Endothelial cell of umbilical vein (primary cell): ENCODE measurements around the gene ST3GAL4. TPM values are rescaled to one million over a fixed set of nuclear protein-coding genes. Genes with fewer than 3 reads are reported as not detected.
A peak's percentile ranks its signal among the peaks of the same experiment; 100 is the strongest.

Experiments used
- BruUV-seq: library from RNA; stranded (reverse); fragments of 400-500 nt; replicated peaks from 2 replicates; lab custom pipeline; 2021; lab: Mats Ljungman, UMichigan
- CTCF ChIA-PET: fragments of 300-600, 350-600 bp; sonication (Branson Sonifier 250); formaldehyde crosslinking; loops from one replicate; lab custom pipeline; 2021; ENCODE audit warnings: antibody characterized with exemption, inconsistent platforms; lab: Charles Lee
- POLR2A ChIA-PET: fragments of 300-600, 350-600 bp; sonication (Branson Sonifier 250); formaldehyde crosslinking; loops from one replicate; lab custom pipeline; 2021; ENCODE audit warnings: antibody characterized with exemption, inconsistent platforms; lab: Charles Lee
- DNase-seq: peaks from one replicate; pipeline ENCODE4 v3.0.0-alpha.2; 2011; ENCODE audit warnings: low read depth, low spot score
- FAIRE-seq: peaks from 2 replicates; lab custom pipeline; 2011; peaks lifted over from hg19 to GRCh38; lab: Jason Lieb, UNC
- H2AFZ ChIP-seq: 2 replicates; pipeline ENCODE4 v1.6.0; 2012; ENCODE audit warnings: low read depth, low read length, control low read depth, inconsistent platforms
- H3K27ac ChIP-seq: 2 replicates; pipeline ENCODE4 v1.5.1; 2011; ENCODE audit warnings: low read depth, mild to moderate bottlenecking, control low read depth, low read length, moderate library complexity; ENCODE audit not compliant: insufficient read depth
- H3K27me3 ChIP-seq, 2 experiments: 2 replicates each; pipeline versions ENCODE4 v1.6.0 to v1.6.1; 2011; ENCODE audit warnings: low read length in 2 of 2, mixed read lengths in 1 of 2; ENCODE audit not compliant: control insufficient read depth in 2 of 2, insufficient read depth in 2 of 2
- H3K36me3 ChIP-seq, 2 experiments: 2 replicates in 1 of 2; 3 replicates in 1 of 2; pipeline ENCODE4 v1.5.1; 2011; ENCODE audit warnings: low read length in 2 of 2, mild to moderate bottlenecking in 1 of 2, moderate library complexity in 1 of 2; ENCODE audit not compliant: control insufficient read depth in 2 of 2, insufficient read depth in 2 of 2; ENCODE audit errors: extremely low read depth in 1 of 2
- H3K4me1 ChIP-seq: 3 replicates; pipeline ENCODE4 v1.5.1; 2011; ENCODE audit warnings: mild to moderate bottlenecking, low read length; ENCODE audit not compliant: control insufficient read depth, insufficient read depth; ENCODE audit errors: extremely low read depth
- H3K4me2 ChIP-seq: 2 replicates; pipeline ENCODE4 v1.6.1; 2011; ENCODE audit warnings: low read length, control low read depth, mixed read lengths; ENCODE audit not compliant: insufficient read depth
- H3K4me3 ChIP-seq, 3 experiments: fragments of 200-600 bp in 1 of 3; sonication (generic), shearing (Covaris generic) in 1 of 3; replicated peaks in 1 of 3; 2 replicates each; pipeline ENCODE4 v1.5.1; 2011 to 2016; ENCODE audit warnings: control low read depth in 3 of 3, low read length in 3 of 3, mild to moderate bottlenecking in 2 of 3, inconsistent platforms in 1 of 3, low read depth in 1 of 3, moderate library complexity in 1 of 3; ENCODE audit not compliant: insufficient read depth in 1 of 3
- H3K79me2 ChIP-seq: 2 replicates; pipeline ENCODE4 v1.6.0; 2012; ENCODE audit warnings: low read length, inconsistent platforms; ENCODE audit not compliant: control insufficient read depth, insufficient read depth
- H3K9ac ChIP-seq: replicated peaks from 2 replicates; pipeline ENCODE3; 2011; ENCODE audit warnings: low read length, control low read depth; ENCODE audit not compliant: insufficient read depth; ENCODE audit errors: extremely low read depth
- H3K9me1 ChIP-seq: replicated peaks from 3 replicates; pipeline ENCODE4 v1.6.0; 2011; ENCODE audit warnings: mild to moderate bottlenecking, low read length; ENCODE audit not compliant: control insufficient read depth, insufficient read depth; ENCODE audit errors: extremely low read depth
- H3K9me3 ChIP-seq: replicated peaks from 2 replicates; pipeline ENCODE4 v1.5.1; 2012; ENCODE audit warnings: low read length, inconsistent platforms; ENCODE audit not compliant: control insufficient read depth, insufficient read depth
- H4K20me1 ChIP-seq: replicated peaks from 2 replicates; pipeline ENCODE3; 2011; ENCODE audit warnings: mild to moderate bottlenecking, low read length; ENCODE audit not compliant: control insufficient read depth, insufficient read depth; ENCODE audit errors: extremely low read depth
- EZH2 ChIP-seq: IDR thresholded peaks from 2 replicates; pipeline ENCODE4 v1.6.1; 2012; ENCODE audit warnings: borderline replicate concordance, low read depth, mild to moderate bottlenecking, moderate library complexity, low read length, inconsistent platforms; ENCODE audit not compliant: severe bottlenecking
- JUN ChIP-seq: IDR thresholded peaks from 2 replicates; pipeline ENCODE4 v1.6.1; 2011; ENCODE audit warnings: borderline replicate concordance, low read depth; ENCODE audit not compliant: insufficient read length, insufficient read depth
- MAX ChIP-seq: IDR thresholded peaks from 2 replicates; pipeline ENCODE4 v1.6.1; 2011; ENCODE audit not compliant: insufficient read depth, insufficient read length
- POLR2A ChIP-seq: IDR thresholded peaks from 2 replicates; pipeline ENCODE4 v1.6.1; 2012; ENCODE audit warnings: low read depth, mild to moderate bottlenecking, control low read depth, low read length
- POLR2AphosphoS5 ChIP-seq: IDR thresholded peaks from 2 replicates; pipeline ENCODE4 v1.6.1; 2012; ENCODE audit warnings: low read depth, mild to moderate bottlenecking, control low read depth, low read length, moderate library complexity; ENCODE audit not compliant: insufficient read depth
- dilution Hi-C: fragments of 300-500 bp; cut with MboI; formaldehyde crosslinking; loops from one replicate; pipeline ENCODE4 v1.15.0; 2019; ENCODE audit warnings: low sequenced_read_pairs; ENCODE audit not compliant: extremely low pct_ligation_motif_present
- intact Hi-C: fragments of 100-400 bp; cut with micrococcal nuclease; formaldehyde crosslinking; loops from one replicate; pipeline ENCODE4 v1.10.0; 2022
- polyA plus RNA-seq, 4 experiments: library from polyadenylated mRNA; depleted of rRNA in 3 of 4; stranded (reverse) in 3 of 4; unstranded in 1 of 4; fragments of >200 nt; gene quantifications; 2 replicates each; pipeline versions ENCODE4 v1.2.1 to v1.2.3, GENCODE V29; 2011 to 2012; ENCODE audit warnings: missing spikeins in 1 of 4
- total RNA-seq: library from RNA; stranded (reverse); gene quantifications from 2 replicates; pipeline ENCODE4 v1.2.3, GENCODE V29; 2021

ST3GAL4 gene
- total and polyA plus RNA-seq, 2 donors (not counting 3 experiments of a cell fraction or from before 2014, with no cell fraction given) = 17.7 to 19.4 TPM

GRCh38 chr11:126437731-126438130, 82.2 kb downstream of the ST3GAL4 start:
- CTCF ChIA-PET = no interaction called here

GRCh38 chr11:126438272-126438671, 82.8 kb downstream of the ST3GAL4 start:
- intact Hi-C loops = no loop called here
- no peak overlapping the region for H2AFZ ChIP-seq
- BruUV-seq = no TSS peak

More at GRCh38 chr11:126437731-126438130, 82.2 kb downstream of the ST3GAL4 start:
- Histone ChIP-seq H4K20me1 (no peaks in the 10 kb centered on the region), H3K4me1 (no peaks in the 10 kb centered on the region), H3K9me1 (no peaks in the 10 kb centered on the region), H3K9ac (no peak overlapping the region), H2AFZ (no peak overlapping the region), H3K4me2 (no peak overlapping the region), H3K79me2 (no peaks in the 10 kb centered on the region), H3K4me3 (no peak overlapping the region), H3K36me3 (no peaks in the 10 kb centered on the region), H3K9me3 (no peaks in the 10 kb centered on the region), H3K27me3 (no peaks in the 10 kb centered on the region), H3K27ac (no peak overlapping the region)
- POLR2A ChIA-PET = no interaction called here
- dilution Hi-C loops (no loop called here), intact Hi-C loops (no loop called here)
- no TSS peak for BruUV-seq
- TF ChIP-seq EZH2 = no peak
- TF ChIP-seq MAX = peak; percentile 70
- TF ChIP-seq POLR2AphosphoS5 = no peak
- TF ChIP-seq POLR2A = no peak
- FAIRE-seq = no peak
- DNase-seq = no peak

More at GRCh38 chr11:126438272-126438671, 82.8 kb downstream of the ST3GAL4 start:
- H3K9me1 ChIP-seq = no peaks in the 10 kb centered on the region
- H3K9ac ChIP-seq = no peak overlapping the region
- no peaks in the 10 kb centered on the region for H3K79me2 ChIP-seq
- ChIA-PET POLR2A (no interaction called here), CTCF (no interaction called here)
- DNase-seq (no peak), FAIRE-seq (no peak)
- no peak overlapping the region for H3K27ac ChIP-seq
- H3K9me3 ChIP-seq = no peaks in the 10 kb centered on the region
- no peak overlapping the region for H3K4me2 ChIP-seq
- H4K20me1 ChIP-seq = no peaks in the 10 kb centered on the region
- H3K36me3 ChIP-seq = no peaks in the 10 kb centered on the region
- no peaks in the 10 kb centered on the region for H3K4me1 ChIP-seq
- no peak for TF ChIP-seq JUN
- H3K4me3 ChIP-seq = no peak overlapping the region
- no peaks in the 10 kb centered on the region for H3K27me3 ChIP-seq
- dilution Hi-C loops = no loop called here
